Measurements from ENCODE around the gene INHBA. TPM values are rescaled to one million over a fixed set of nuclear protein-coding genes. Genes with fewer than 3 reads are reported as not detected.

Gene INHBA
- total RNA-seq, 4 donors from 2014 or later = 0.05 to 0.62 (median 0.41) TPM

DNA sequence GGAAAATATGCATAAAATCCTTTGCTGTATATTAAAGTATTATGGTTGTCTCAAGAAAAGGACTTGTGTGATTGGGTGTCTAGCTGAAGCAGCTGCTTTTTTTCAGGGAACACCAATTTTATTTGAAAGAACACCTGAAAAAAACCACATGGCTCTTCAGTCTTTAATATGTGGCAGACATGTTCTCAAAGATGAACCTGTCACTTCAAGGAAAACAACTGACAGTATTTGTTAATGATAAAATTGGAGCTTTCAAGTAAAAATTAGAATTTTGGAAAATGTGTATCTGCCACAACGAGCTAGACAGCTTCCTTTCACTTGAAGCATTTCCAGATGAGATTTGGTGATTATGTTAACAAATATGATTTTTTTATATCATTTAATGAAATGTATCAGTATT lies 59.3 kb downstream of the INHBA start:
- no peak overlapping the region for H3K27ac ChIP-seq
- no peaks in the 10 kb centered on the region for H3K9me3 ChIP-seq
- DNase-seq (no peak), ATAC-seq (no peak)
- no peaks in the 10 kb centered on the region for H3K36me3 ChIP-seq
- no peaks in the 10 kb centered on the region for H3K4me1 ChIP-seq
- in situ Hi-C loops (cut with MboI; ENCODE audit: low sequenced_read_pairs in 4 of 4) (no loop called here), intact Hi-C loops (cut with DNase I; ENCODE audit: low total_unique reads) (no loop called here)
- TF ChIP-seq, protein P1, sequence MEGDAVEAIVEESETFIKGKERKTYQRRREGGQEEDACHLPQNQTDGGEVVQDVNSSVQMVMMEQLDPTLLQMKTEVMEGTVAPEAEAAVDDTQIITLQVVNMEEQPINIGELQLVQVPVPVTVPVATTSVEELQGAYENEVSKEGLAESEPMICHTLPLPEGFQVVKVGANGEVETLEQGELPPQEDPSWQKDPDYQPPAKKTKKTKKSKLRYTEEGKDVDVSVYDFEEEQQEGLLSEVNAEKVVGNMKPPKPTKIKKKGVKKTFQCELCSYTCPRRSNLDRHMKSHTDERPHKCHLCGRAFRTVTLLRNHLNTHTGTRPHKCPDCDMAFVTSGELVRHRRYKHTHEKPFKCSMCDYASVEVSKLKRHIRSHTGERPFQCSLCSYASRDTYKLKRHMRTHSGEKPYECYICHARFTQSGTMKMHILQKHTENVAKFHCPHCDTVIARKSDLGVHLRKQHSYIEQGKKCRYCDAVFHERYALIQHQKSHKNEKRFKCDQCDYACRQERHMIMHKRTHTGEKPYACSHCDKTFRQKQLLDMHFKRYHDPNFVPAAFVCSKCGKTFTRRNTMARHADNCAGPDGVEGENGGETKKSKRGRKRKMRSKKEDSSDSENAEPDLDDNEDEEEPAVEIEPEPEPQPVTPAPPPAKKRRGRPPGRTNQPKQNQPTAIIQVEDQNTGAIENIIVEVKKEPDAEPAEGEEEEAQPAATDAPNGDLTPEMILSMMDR (IDR thresholded peaks at IDR 0.05 in 4 of 5, conservative IDR thresholded peaks at IDR 0.05 in 1 of 5) = no peak
- TF ChIP-seq POLR2A (IDR thresholded peaks at IDR 0.05) = no peak
- no peaks in the 10 kb centered on the region for H3K27me3 ChIP-seq
- no peak overlapping the region for H3K4me3 ChIP-seq

DNA sequence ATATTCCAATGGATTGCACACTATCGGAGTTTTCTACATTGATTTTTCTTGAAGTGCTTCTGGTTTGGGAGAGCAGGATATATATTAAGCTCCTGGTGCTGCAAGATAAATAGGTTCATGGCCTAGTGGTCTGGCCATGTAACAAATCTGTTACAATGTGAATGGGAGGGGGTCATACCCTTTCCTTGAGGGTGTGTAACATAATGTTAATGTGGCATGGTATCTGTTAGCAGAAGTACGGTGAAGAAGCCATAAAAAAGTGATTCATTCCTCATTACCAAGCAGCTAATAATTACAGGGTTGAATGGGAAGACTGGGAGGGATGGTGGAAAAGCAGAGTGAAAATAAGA lies 61.2 kb downstream of the INHBA start:
- ATAC-seq = no peak
- TF ChIP-seq, protein P1 (IDR thresholded peaks at IDR 0.05 in 4 of 5, conservative IDR thresholded peaks at IDR 0.05 in 1 of 5) = no peak
- TF ChIP-seq POLR2A (IDR thresholded peaks at IDR 0.05) = no peak
- Histone ChIP-seq H3K4me3 (no peak overlapping the region), H3K9me3 (no peaks in the 10 kb centered on the region), H3K27me3 (no peaks in the 10 kb centered on the region), H3K36me3 (no peaks in the 10 kb centered on the region), H3K27ac (no peak overlapping the region), H3K4me1 (no peaks in the 10 kb centered on the region)
- intact Hi-C loops (cut with DNase I; ENCODE audit: low total_unique reads) = no loop called here
- in situ Hi-C loops (cut with MboI; ENCODE audit: low sequenced_read_pairs in 4 of 4) = no loop called here
- DNase-seq = no peak

DNA sequence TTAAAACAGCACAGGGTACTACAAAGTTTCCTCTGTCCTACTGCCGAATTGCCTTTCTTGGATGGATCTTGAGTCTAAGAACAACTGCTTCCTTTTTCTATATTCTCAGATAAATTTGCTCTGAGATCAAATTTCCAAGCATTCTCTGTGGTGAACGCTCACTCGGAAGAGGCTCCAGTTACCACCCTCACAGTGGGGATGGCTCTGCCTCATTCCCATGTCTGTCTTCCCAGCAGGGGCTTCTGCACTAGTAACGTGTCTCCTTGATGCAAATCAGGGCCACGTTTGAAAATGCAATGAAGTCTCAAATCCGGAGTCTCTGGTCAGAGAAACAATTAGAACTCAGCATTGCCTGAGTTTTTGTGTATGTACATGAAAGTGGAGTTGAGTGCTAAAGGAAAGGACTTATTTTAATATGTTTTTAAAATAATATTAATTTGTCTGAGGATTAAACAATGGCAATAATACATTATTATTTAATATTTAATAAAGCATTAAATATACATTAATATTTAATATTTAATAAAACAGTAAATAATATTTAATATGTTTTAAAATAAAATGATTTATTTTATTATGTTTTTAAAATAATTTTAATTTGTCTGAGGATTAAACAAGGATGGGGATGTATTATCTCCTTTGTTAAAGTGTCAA lies 61.8 kb downstream of the INHBA start:
- no peak for DNase-seq
- no peak for TF ChIP-seq POLR2A (IDR thresholded peaks at IDR 0.05)
- TF ChIP-seq, protein P1 (IDR thresholded peaks at IDR 0.05 in 4 of 5, conservative IDR thresholded peaks at IDR 0.05 in 1 of 5) = no peak
- H3K9me3 ChIP-seq = no peaks in the 10 kb centered on the region
- intact Hi-C loops (cut with DNase I; ENCODE audit: low total_unique reads) (no loop called here), in situ Hi-C loops (cut with MboI; ENCODE audit: low sequenced_read_pairs in 4 of 4) (no loop called here)
- no peaks in the 10 kb centered on the region for H3K27me3 ChIP-seq
- ATAC-seq = no peak
- H3K27ac ChIP-seq = no peak overlapping the region
- no peaks in the 10 kb centered on the region for H3K4me1 ChIP-seq
- no peaks in the 10 kb centered on the region for H3K36me3 ChIP-seq
- H3K4me3 ChIP-seq = no peak overlapping the region

DNA sequence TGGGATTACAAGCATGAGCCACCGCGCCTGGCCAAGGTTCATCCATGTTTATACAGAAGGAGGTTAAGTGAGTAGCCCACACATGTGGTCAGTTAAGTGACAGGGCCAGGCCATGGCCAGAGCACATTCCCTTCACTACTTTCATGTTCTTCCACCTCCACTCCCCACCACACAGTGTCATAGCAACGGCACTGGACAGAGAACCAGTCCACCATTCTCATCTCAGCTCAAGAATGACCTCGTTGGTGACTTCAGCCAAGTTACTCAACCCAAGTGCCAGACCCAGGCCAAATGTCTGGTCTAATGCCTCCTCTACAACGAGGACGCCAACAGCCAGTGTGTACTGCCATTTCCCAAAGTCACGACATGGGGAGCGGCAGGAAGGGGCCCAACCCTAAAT lies 62.4 kb downstream of the INHBA start:
- Histone ChIP-seq H3K27ac (no peak overlapping the region), H3K27me3 (no peaks in the 10 kb centered on the region), H3K9me3 (no peaks in the 10 kb centered on the region), H3K36me3 (no peaks in the 10 kb centered on the region), H3K4me1 (no peaks in the 10 kb centered on the region), H3K4me3 (no peak overlapping the region)
- in situ Hi-C loops (cut with MboI; ENCODE audit: low sequenced_read_pairs in 4 of 4) (no loop called here), intact Hi-C loops (cut with DNase I; ENCODE audit: low total_unique reads) (no loop called here)
- no peak for TF ChIP-seq POLR2A (IDR thresholded peaks at IDR 0.05)
- TF ChIP-seq, protein P1 (IDR thresholded peaks at IDR 0.05 in 4 of 5, conservative IDR thresholded peaks at IDR 0.05 in 1 of 5) = no peak
- ATAC-seq = no peak
- DNase-seq = no peak

DNA sequence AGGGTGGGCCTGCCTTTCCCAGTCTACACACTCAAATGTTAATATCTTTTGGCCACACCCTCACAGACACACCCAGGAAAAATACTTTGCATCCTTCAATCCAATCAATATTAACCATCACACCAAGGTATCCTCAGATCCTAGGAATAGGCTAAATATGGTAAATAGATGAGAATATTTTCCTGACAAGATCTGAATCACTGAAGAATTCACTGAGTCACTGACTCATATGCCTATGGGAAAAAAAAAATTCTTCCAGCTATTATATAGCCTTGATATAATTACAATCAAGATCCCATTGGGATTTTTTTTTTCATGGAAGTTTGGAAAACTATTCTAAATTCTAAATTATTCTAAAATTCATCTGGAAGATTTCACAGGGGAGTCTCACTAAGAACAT lies 65.8 kb downstream of the INHBA start:
- Histone ChIP-seq H3K27ac (no peak overlapping the region), H3K4me1 (no peaks in the 10 kb centered on the region), H3K4me3 (no peak overlapping the region), H3K9me3 (no peaks in the 10 kb centered on the region), H3K27me3 (no peaks in the 10 kb centered on the region), H3K36me3 (no peaks in the 10 kb centered on the region)
- ATAC-seq (no peak), DNase-seq (no peak)
- intact Hi-C loops (cut with DNase I; ENCODE audit: low total_unique reads) = no loop called here
- in situ Hi-C loops (cut with MboI; ENCODE audit: low sequenced_read_pairs in 4 of 4) = no loop called here
- no peak for TF ChIP-seq POLR2A (IDR thresholded peaks at IDR 0.05)
- TF ChIP-seq, protein P1 (IDR thresholded peaks at IDR 0.05 in 4 of 5, conservative IDR thresholded peaks at IDR 0.05 in 1 of 5) = no peak
